Amniotic epithelial cell (primary cell): Measurements from ENCODE around the gene SLC30A10.
"Not testable (repeated sequence)": the region's sequence is repeated elsewhere in the genome, so short reads cannot be mapped to it uniquely, and the experiment has no call there.

ENCODE experiments used
- DNase-seq: peaks from one replicate; pipeline ENCODE4 v3.0.0-alpha.2; 2010; ENCODE audit warnings: low read depth

SLC30A10 gene

GRCh38 chr1:219927956-219928790 is at the start of gene SLC30A10:
TSS of gene SLC30A10 (minus strand) at chr1:219928557. CDS start at chr1:219928440, 117 bp downstream.
- peak; percentile 3 for DNase-seq

- no peak for DNase-seq
Measured at GRCh38 chr1:219973213-219973612, 44.9 kb upstream of the SLC30A10 start.

GRCh38 chr1:219967361-219967760 is 39.0 kb upstream of the SLC30A10 start:
- DNase-seq, result no peak

- no peak for DNase-seq
Measured at GRCh38 chr1:219966071-219966349, 37.7 kb upstream of the SLC30A10 start.

GRCh38 chr1:219965285-219966070 is 37.1 kb upstream of the SLC30A10 start:
- no peak for DNase-seq

GRCh38 chr1:219963432-219963831 is 35.1 kb upstream of the SLC30A10 start:
- DNase-seq, result peak; percentile 2

- DNase-seq, result no peak
Measured at GRCh38 chr1:219961684-219962083, 33.3 kb upstream of the SLC30A10 start.

- DNase-seq, result no peak
Measured at GRCh38 chr1:219959540-219960203, 31.3 kb upstream of the SLC30A10 start.

GRCh38 chr1:219958875-219959417 is 30.6 kb upstream of the SLC30A10 start:
- DNase-seq, result no peak

GRCh38 chr1:219954736-219955421 is 26.5 kb upstream of the SLC30A10 start:
- no peak for DNase-seq

- no peak for DNase-seq
Measured at GRCh38 chr1:219954052-219954451, 25.7 kb upstream of the SLC30A10 start.

GRCh38 chr1:219952361-219952760 is 24.0 kb upstream of the SLC30A10 start:
- DNase-seq, result no peak

GRCh38 chr1:219949227-219949626 is 20.9 kb upstream of the SLC30A10 start:
- DNase-seq, result not testable (repeated sequence)

GRCh38 chr1:219948766-219949165 is 20.4 kb upstream of the SLC30A10 start:
- not testable (repeated sequence) for DNase-seq

GRCh38 chr1:219945795-219946194 is 17.4 kb upstream of the SLC30A10 start:
- DNase-seq, result no peak

- no peak for DNase-seq
Measured at GRCh38 chr1:219941179-219942118, 13.1 kb upstream of the SLC30A10 start.

- no peak for DNase-seq
Measured at GRCh38 chr1:219940707-219941106, 12.3 kb upstream of the SLC30A10 start.

- peak; percentile 79 for DNase-seq
Measured at GRCh38 chr1:219938706-219939105, 10.3 kb upstream of the SLC30A10 start.

GRCh38 chr1:219933763-219934162 is 5.4 kb upstream of the SLC30A10 start:
- not testable (repeated sequence) for DNase-seq

- peak; percentile 11 for DNase-seq
Measured at GRCh38 chr1:219931033-219931432, 2.7 kb upstream of the SLC30A10 start.

- no peak for DNase-seq
Measured at GRCh38 chr1:219928791-219929118, 398 bp upstream of the SLC30A10 start.
